K562 (cell line): ENCODE measurements around the gene BCAN. TPM values are rescaled to one million over a fixed set of nuclear protein-coding genes. Genes with fewer than 3 reads are reported as not detected.

Experiments
- CTCF ChIP-seq, 3 experiments: IDR thresholded peaks in 2 of 3; conservative IDR thresholded peaks in 1 of 3; 2 replicates each; pipeline ENCODE4 v1.5.1; 2011 to 2012; ENCODE audit warnings: low read length in 3 of 3, mild to moderate bottlenecking in 3 of 3, control low read depth in 2 of 3, improper control_type of control experiment in 1 of 3, inconsistent platforms in 1 of 3, low read depth in 1 of 3, mixed read lengths in 1 of 3, moderate library complexity in 1 of 3; ENCODE audit not compliant: insufficient read depth in 2 of 3
- FOXK2 ChIP-seq, 2 experiments: fragments of 450-650 bp; IDR thresholded peaks in 1 of 2; conservative IDR thresholded peaks in 1 of 2; 2 replicates each; pipeline ENCODE4 v1.6.1; 2016; ENCODE audit warnings: low read depth in 2 of 2, mild to moderate bottlenecking in 1 of 2
- KLF1 ChIP-seq: fragments of 450-650 bp; IDR thresholded peaks from 2 replicates; pipeline ENCODE4 v1.6.1; 2016; ENCODE audit warnings: missing genetic modification characterization, missing compliant biosample characterization
- PHF8 ChIP-seq: fragments of 200-600 bp; sonication (generic); IDR thresholded peaks from 2 replicates; pipeline ENCODE4 v1.6.1; 2012; ENCODE audit warnings: mixed run types, mild to moderate bottlenecking, inconsistent platforms, low read length, moderate library complexity, borderline replicate concordance
- PTTG1 ChIP-seq: fragments of 450-650 bp; IDR thresholded peaks from 2 replicates; pipeline ENCODE4 v1.6.1; 2016; ENCODE audit warnings: low read depth, mild to moderate bottlenecking, missing genetic modification characterization, missing compliant biosample characterization
- PYGO2 ChIP-seq: fragments of 450-650 bp; IDR thresholded peaks from 2 replicates; pipeline ENCODE4 v1.6.1; 2016; ENCODE audit warnings: mild to moderate bottlenecking, missing genetic modification characterization, moderate library complexity, missing compliant biosample characterization
- ZBED1 ChIP-seq: IDR thresholded peaks from 2 replicates; pipeline ENCODE4 v1.6.1; 2014
- ZKSCAN3 ChIP-seq: fragments of 250-450 bp; sonication (Bioruptor Pico); IDR thresholded peaks from 2 replicates; pipeline ENCODE4 v1.4.0; 2020
- ZNF23 ChIP-seq: fragments of 250-450 bp; sonication (Bioruptor Pico); IDR thresholded peaks from 2 replicates; pipeline ENCODE4 v1.4.0; 2020; ENCODE audit warnings: mild to moderate bottlenecking
- ZNF778 ChIP-seq: fragments of 450-650 bp; formaldehyde crosslinking; IDR thresholded peaks from 2 replicates; pipeline ENCODE4 v1.4.0; 2020; ENCODE audit warnings: mild to moderate bottlenecking, moderate library complexity
- polyA plus RNA-seq, 8 experiments: library from polyadenylated mRNA; depleted of rRNA in 4 of 8; stranded (reverse) in 5 of 8; unstranded in 3 of 8; fragments of >200 nt; fragmentation: Nextera tagmentation in 2 of 8; fragmentation: Illumina TruSeq in 1 of 8; extraction: Ambion mirVana in 2 of 8; extraction: Trizol in 1 of 8; gene quantifications; 2 replicates each; pipeline versions ENCODE4 v1.2.1 to v1.2.3, GENCODE V29; 2011 to 2014; ENCODE audit warnings: inconsistent platforms in 1 of 8, missing spikeins in 1 of 8
- total RNA-seq, 7 experiments: library from RNA; depleted of rRNA in 6 of 7; stranded (reverse); fragments of >200 nt in 6 of 7; fragmentation: Illumina TruSeq in 2 of 7; extraction: Trizol in 2 of 7; gene quantifications; 2 replicates each; pipeline versions ENCODE4 v1.2.1 to v1.2.3, GENCODE V29; 2011 to 2021; ENCODE audit warnings: low replicate concordance in 1 of 7
- TF ChIP-seq, protein P1 (sequence below): sonication (generic); formaldehyde crosslinking; IDR thresholded peaks from 2 replicates; pipeline ENCODE4 v1.8.0; 2023; ENCODE audit warnings: mild to moderate bottlenecking, missing genetic modification reagents
- TF ChIP-seq, protein P2 (sequence below): fragments of 250-450 bp; sonication (Bioruptor Pico); IDR thresholded peaks from 2 replicates; pipeline ENCODE4 v1.8.0; 2021; ENCODE audit warnings: mild to moderate bottlenecking, moderate library complexity

The BCAN gene
- total and polyA plus RNA-seq, 9 of the 15 experiments (the other 6 are each of a cell fraction or from before 2014, with no cell fraction given), result 0.04 to 0.33 (median 0.14) TPM; not detected in 5

DNA sequence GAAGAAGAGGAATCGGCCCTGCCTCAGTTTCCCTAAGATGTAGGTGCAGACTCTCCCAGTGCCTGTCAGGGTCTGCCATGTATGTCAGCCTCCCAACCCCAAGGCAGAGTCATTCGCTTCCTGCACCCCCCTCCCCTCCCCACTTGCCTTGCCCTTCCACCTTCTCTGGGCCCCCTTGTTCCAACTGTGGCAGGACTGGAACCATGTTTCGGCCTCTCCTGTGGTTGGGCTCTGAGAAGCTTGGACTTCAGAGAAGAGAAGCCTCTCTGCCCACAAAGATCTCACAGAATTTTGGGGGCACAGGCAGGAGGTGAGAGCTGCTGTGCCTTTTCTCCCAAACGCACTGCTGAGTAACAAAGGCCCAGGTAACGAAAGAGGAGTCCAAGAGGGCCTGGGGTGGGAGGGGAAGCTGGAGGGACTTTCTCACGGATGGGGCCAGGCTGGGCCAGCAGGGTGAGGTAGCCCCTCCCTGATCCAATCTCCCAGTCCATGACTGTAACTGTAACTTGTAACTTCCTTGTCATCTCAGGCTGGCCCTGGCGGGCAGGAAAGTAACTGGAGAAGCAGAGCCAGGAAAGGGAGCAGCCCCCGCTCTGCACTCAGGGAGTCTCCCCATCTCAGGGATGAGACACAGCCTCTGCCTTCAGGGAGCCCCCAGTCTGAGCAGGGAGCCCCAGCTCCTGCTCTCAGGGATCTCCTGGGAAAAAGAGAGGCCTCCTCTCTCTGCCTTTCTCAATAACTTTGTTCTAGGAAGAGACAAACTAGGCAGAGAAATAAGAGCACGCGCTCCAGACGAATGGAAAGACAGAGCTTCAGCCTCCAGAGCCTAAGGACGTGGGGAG lies 52.2 kb downstream of the BCAN start (continued):
- TF ChIP-seq PHF8 (peak; percentile 31; the same call in 1 of the 2 replicates), KLF1 (tag) (peak; percentile 27; the same call in 1 of the 2 replicates), PTTG1 (peak; percentile 83; the same call in 1 of the 2 replicates), CTCF (IDR thresholded peaks at IDR 0.05 in 2 of 3, conservative IDR thresholded peaks at IDR 0.05 in 1 of 3; ENCODE audit: insufficient read depth in 2 of 3, low read depth in 1 of 3, low read length in 3 of 3) (peak in 1 of 3 experiments; percentile 17; a peak in 2 of 6 replicates), FOXK2 (conservative IDR thresholded peaks at IDR 0.05 in 1 of 2, IDR thresholded peaks at IDR 0.05 in 1 of 2; ENCODE audit: low read depth in 2 of 2) (0 out of 4 replicates have a peak, but pooled peaks of 1 of the 2 experiments have one; percentile 12), ZKSCAN3 (CRISPR knock-in tag) (no peak; the same call in 1 of the 2 replicates), ZNF23 (CRISPR knock-in tag) (no peak), ZBED1 (no peak), ZNF778 (CRISPR knock-in tag) (no peak), PYGO2 (tag) (peak; percentile 52; the same call in 1 of the 2 replicates)
- TF ChIP-seq, protein P1, sequence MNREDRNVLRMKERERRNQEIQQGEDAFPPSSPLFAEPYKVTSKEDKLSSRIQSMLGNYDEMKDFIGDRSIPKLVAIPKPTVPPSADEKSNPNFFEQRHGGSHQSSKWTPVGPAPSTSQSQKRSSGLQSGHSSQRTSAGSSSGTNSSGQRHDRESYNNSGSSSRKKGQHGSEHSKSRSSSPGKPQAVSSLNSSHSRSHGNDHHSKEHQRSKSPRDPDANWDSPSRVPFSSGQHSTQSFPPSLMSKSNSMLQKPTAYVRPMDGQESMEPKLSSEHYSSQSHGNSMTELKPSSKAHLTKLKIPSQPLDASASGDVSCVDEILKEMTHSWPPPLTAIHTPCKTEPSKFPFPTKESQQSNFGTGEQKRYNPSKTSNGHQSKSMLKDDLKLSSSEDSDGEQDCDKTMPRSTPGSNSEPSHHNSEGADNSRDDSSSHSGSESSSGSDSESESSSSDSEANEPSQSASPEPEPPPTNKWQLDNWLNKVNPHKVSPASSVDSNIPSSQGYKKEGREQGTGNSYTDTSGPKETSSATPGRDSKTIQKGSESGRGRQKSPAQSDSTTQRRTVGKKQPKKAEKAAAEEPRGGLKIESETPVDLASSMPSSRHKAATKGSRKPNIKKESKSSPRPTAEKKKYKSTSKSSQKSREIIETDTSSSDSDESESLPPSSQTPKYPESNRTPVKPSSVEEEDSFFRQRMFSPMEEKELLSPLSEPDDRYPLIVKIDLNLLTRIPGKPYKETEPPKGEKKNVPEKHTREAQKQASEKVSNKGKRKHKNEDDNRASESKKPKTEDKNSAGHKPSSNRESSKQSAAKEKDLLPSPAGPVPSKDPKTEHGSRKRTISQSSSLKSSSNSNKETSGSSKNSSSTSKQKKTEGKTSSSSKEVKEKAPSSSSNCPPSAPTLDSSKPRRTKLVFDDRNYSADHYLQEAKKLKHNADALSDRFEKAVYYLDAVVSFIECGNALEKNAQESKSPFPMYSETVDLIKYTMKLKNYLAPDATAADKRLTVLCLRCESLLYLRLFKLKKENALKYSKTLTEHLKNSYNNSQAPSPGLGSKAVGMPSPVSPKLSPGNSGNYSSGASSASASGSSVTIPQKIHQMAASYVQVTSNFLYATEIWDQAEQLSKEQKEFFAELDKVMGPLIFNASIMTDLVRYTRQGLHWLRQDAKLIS (CRISPR knock-in tag), result 0 out of 2 replicates have a peak, but pooled peaks have one; percentile 48
- TF ChIP-seq, protein P2, sequence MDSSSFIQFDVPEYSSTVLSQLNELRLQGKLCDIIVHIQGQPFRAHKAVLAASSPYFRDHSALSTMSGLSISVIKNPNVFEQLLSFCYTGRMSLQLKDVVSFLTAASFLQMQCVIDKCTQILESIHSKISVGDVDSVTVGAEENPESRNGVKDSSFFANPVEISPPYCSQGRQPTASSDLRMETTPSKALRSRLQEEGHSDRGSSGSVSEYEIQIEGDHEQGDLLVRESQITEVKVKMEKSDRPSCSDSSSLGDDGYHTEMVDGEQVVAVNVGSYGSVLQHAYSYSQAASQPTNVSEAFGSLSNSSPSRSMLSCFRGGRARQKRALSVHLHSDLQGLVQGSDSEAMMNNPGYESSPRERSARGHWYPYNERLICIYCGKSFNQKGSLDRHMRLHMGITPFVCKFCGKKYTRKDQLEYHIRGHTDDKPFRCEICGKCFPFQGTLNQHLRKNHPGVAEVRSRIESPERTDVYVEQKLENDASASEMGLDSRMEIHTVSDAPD (CRISPR knock-in tag), result 0 out of 2 replicates have a peak, but pooled peaks have one; percentile 21
- TF ChIP-seq, all 486 proteins: peak for 127
